Neuronal stem cell (in vitro differentiated cells): Measurements from ENCODE around the gene CSGALNACT2.

ENCODE experiments used
- DNase-seq: peaks from one replicate; pipeline ENCODE4 v3.0.0-alpha.2; 2013; ENCODE audit warnings: low spot score
- H2AFZ ChIP-seq: one replicate; pipeline ENCODE4 v1.6.1; 2013; ENCODE audit warnings: mild to moderate bottlenecking, low read length, inconsistent platforms
- H2AK5ac ChIP-seq: 2 replicates; pipeline ENCODE4 v1.6.1; 2013; ENCODE audit warnings: low read depth, mild to moderate bottlenecking, inconsistent platforms, low read length, moderate library complexity, mixed read lengths
- H2BK120ac ChIP-seq: 2 replicates; pipeline ENCODE4 v1.6.1; 2013; ENCODE audit warnings: low read depth, mild to moderate bottlenecking, inconsistent platforms, low read length, moderate library complexity, mixed read lengths
- H2BK12ac ChIP-seq: one replicate; pipeline ENCODE4 v1.6.1; 2013; ENCODE audit warnings: low read length, inconsistent platforms
- H2BK15ac ChIP-seq: 2 replicates; pipeline ENCODE4 v1.6.1; 2013; ENCODE audit warnings: mild to moderate bottlenecking, low read length, inconsistent platforms, mixed read lengths
- H2BK5ac ChIP-seq: one replicate; pipeline ENCODE4 v1.6.1; 2013; ENCODE audit warnings: inconsistent platforms, mild to moderate bottlenecking, low read length, moderate library complexity
- H3K14ac ChIP-seq: one replicate; pipeline ENCODE4 v1.6.1; 2013; ENCODE audit warnings: low read length, inconsistent platforms
- H3K18ac ChIP-seq: 2 replicates; pipeline ENCODE4 v1.6.1; 2013; ENCODE audit warnings: low read length, inconsistent platforms
- H3K23ac ChIP-seq: 2 replicates; pipeline ENCODE4 v1.6.1; 2013; ENCODE audit warnings: low read depth, mild to moderate bottlenecking, mixed read lengths, low read length, inconsistent platforms; ENCODE audit not compliant: poor library complexity
- H3K27ac ChIP-seq: replicated peaks from 3 replicates; pipeline ENCODE4 v1.5.1; 2013; ENCODE audit warnings: low read length, inconsistent platforms
- H3K27me3 ChIP-seq, 3 experiments: 2 replicates each; pipeline ENCODE4 v1.6.1; 2013; ENCODE audit warnings: low read length in 3 of 3, mild to moderate bottlenecking in 2 of 3, inconsistent platforms in 1 of 3, low read depth in 1 of 3, mixed read lengths in 1 of 3, moderate library complexity in 1 of 3; ENCODE audit not compliant: control insufficient read depth in 3 of 3, insufficient read depth in 3 of 3
- H3K36me3 ChIP-seq, 2 donors: replicated peaks in 1 of 2; 2 replicates each; pipeline ENCODE4 v1.6.1; 2013; ENCODE audit warnings: low read length in 2 of 2; ENCODE audit not compliant: control insufficient read depth in 2 of 2, insufficient read depth in 2 of 2
- H3K4ac ChIP-seq: 2 replicates; pipeline ENCODE4 v1.6.1; 2013; ENCODE audit warnings: inconsistent platforms, mild to moderate bottlenecking, low read length, moderate library complexity
- H3K4me1 ChIP-seq, 2 donors: 1 replicate in 1 of 2; 2 replicates in 1 of 2; pipeline ENCODE4 v1.6.1; 2013; ENCODE audit warnings: low read length in 2 of 2, low read depth in 1 of 2; ENCODE audit not compliant: control insufficient read depth in 2 of 2, insufficient read depth in 1 of 2
- H3K4me2 ChIP-seq: one replicate; pipeline ENCODE4 v1.6.1; 2013; ENCODE audit warnings: mild to moderate bottlenecking, low read length, inconsistent platforms; ENCODE audit not compliant: insufficient read depth, poor library complexity, severe bottlenecking
- H3K4me3 ChIP-seq, 2 donors: 2 replicates each; pipeline ENCODE4 v1.5.1; 2013; ENCODE audit warnings: low read length in 2 of 2, mild to moderate bottlenecking in 2 of 2, inconsistent platforms in 1 of 2, moderate library complexity in 1 of 2
- H3K79me1 ChIP-seq: one replicate; pipeline ENCODE4 v1.6.1; 2013; ENCODE audit warnings: low read depth, mild to moderate bottlenecking, inconsistent platforms, low read length, moderate library complexity
- H3K9ac ChIP-seq: one replicate; pipeline ENCODE4 v1.6.1; 2013; ENCODE audit warnings: mild to moderate bottlenecking, low read depth, low read length, inconsistent platforms; ENCODE audit not compliant: poor library complexity
- H3K9me3 ChIP-seq, 2 donors: replicated peaks in 1 of 2; 2 replicates each; pipeline versions ENCODE3 to v1.6.1; 2013; ENCODE audit warnings: low read length in 2 of 2, mild to moderate bottlenecking in 2 of 2, inconsistent platforms in 1 of 2, low read depth in 1 of 2, mixed read lengths in 1 of 2, moderate library complexity in 1 of 2; ENCODE audit not compliant: control insufficient read depth in 2 of 2, insufficient read depth in 1 of 2
- H4K8ac ChIP-seq: one replicate; pipeline ENCODE4 v1.6.1; 2013; ENCODE audit warnings: low read depth, mild to moderate bottlenecking, inconsistent platforms, low read length, moderate library complexity
- H4K91ac ChIP-seq: one replicate; pipeline ENCODE4 v1.6.1; 2013; ENCODE audit warnings: low read length, low read depth, mild to moderate bottlenecking, inconsistent platforms; ENCODE audit not compliant: poor library complexity
- WGBS, 2 donors: extraction: QIAGEN DNeasy Blood & Tissue Kit; methylation state at CpG; one replicate each; pipeline ENCODE4 v1.1.7; 2013; ENCODE audit warnings: missing lambda C conversion rate in 2 of 2, mixed read lengths in 1 of 2; ENCODE audit not compliant: insufficient read length in 2 of 2, insufficient replicate concordance in 1 of 2; ENCODE audit errors: extremely low coverage in 2 of 2; 5-methylcytosine and 5-hydroxymethylcytosine counted together

CSGALNACT2 gene

GRCh38 chr10:43209651-43210141 is 71.5 kb downstream of the CSGALNACT2 start:
- DNase-seq = no peak
- H3K9ac ChIP-seq = no peak overlapping the region

DNA sequence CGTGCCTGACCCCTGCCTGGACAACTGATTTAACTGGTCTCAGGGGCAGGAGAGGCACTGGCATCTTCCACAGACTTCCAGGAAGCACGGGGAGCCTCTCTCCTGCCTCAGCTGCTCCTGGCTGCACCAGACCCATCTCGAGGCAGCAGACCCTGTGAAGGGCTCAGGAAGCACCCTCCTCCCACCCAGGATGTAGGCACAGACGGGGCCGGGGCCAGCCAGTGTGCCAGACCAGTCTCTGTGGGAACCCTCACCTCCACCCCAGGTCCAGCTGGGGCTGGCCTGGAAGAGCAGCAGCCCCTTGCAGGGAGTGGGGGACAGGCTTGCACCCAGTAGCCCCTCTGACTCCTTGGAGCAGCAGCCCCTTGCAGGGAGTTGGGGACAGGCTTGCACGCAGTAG is 72.3 kb downstream of the CSGALNACT2 start:
- Histone ChIP-seq H3K27me3 (peaks cover 0 to 38% (median 0%) of the 10 kb centered on the region in 3 experiments), H4K8ac (no peak overlapping the region), H3K4me2 (no peak overlapping the region), H3K14ac (peak overlapping the region; percentile 66), H2BK5ac (no peak overlapping the region), H2AFZ (no peak overlapping the region), H3K4me3 (no peak overlapping the region), H3K79me1 (no peaks in the 10 kb centered on the region), H3K9me3 (no peaks in the 10 kb centered on the region), H3K4me1 (peaks cover 0 to 14% of the 10 kb centered on the region in 2 donors), H3K23ac (peak overlapping the region; percentile 74), H2BK120ac (no peak overlapping the region), H3K18ac (peak overlapping the region; percentile 88), H3K9ac (peak overlapping the region; percentile 65), H2BK15ac (no peak overlapping the region), H2BK12ac (peak overlapping the region; percentile 46), H3K27ac (no peak overlapping the region), H3K4ac (peak overlapping the region; percentile 46), H3K36me3 (no peaks in the 10 kb centered on the region), H2AK5ac (no peak overlapping the region), H4K91ac (no peak overlapping the region)
- WGBS, 2 donors = no CpG with 5 or more reads among the region's 6 CpGs
- DNase-seq = no peak

More at GRCh38 chr10:43209651-43210141, 71.5 kb downstream of the CSGALNACT2 start:
- H3K14ac ChIP-seq = no peak overlapping the region
- peak overlapping the region; percentile 25 for H3K23ac ChIP-seq
- no CpG with 5 or more reads among the region's 5 CpGs for WGBS, 2 donors
- H2AFZ ChIP-seq = no peak overlapping the region
- H3K4me1 ChIP-seq = peaks cover 0 to 12% of the 10 kb centered on the region in 2 donors
- no peak overlapping the region for H2BK12ac ChIP-seq
- H3K18ac ChIP-seq = peak overlapping the region; percentile 63
- H3K27me3 ChIP-seq = peaks cover 0 to 36% (median 0%) of the 10 kb centered on the region in 3 experiments
- peak overlapping the region; percentile 62 for H2BK120ac ChIP-seq
- H3K27ac ChIP-seq = no peak overlapping the region
- no peaks in the 10 kb centered on the region for H3K36me3 ChIP-seq
- no peak overlapping the region for H2BK15ac ChIP-seq
- peak overlapping the region; percentile 30 for H2AK5ac ChIP-seq
- H4K91ac ChIP-seq = no peak overlapping the region
- H3K79me1 ChIP-seq = no peaks in the 10 kb centered on the region
- no peak overlapping the region for H3K4me2 ChIP-seq
- no peak overlapping the region for H3K4ac ChIP-seq
- no peaks in the 10 kb centered on the region for H3K9me3 ChIP-seq
- H4K8ac ChIP-seq = no peak overlapping the region
- H2BK5ac ChIP-seq = no peak overlapping the region
- H3K4me3 ChIP-seq = no peak overlapping the region

- H2BK12ac ChIP-seq = no peak overlapping the region
- no peak overlapping the region for H2BK120ac ChIP-seq
- no peak overlapping the region for H3K9ac ChIP-seq
- H3K9me3 ChIP-seq = no peaks in the 10 kb centered on the region
- H2BK15ac ChIP-seq = no peak overlapping the region
- no CpG with 5 or more reads among the region's 6 CpGs for WGBS, 2 donors
- peak overlapping the region; percentile 74 for H3K23ac ChIP-seq
- no peak overlapping the region for H3K14ac ChIP-seq
- H3K36me3 ChIP-seq = no peaks in the 10 kb centered on the region
- no peak overlapping the region for H3K18ac ChIP-seq
- DNase-seq = no peak
- H3K4ac ChIP-seq = no peak overlapping the region
- no peak overlapping the region for H2AFZ ChIP-seq
- H3K4me3 ChIP-seq = no peak overlapping the region
- no peaks in the 10 kb centered on the region for H3K79me1 ChIP-seq
- peaks cover 0 to 14% of the 10 kb centered on the region in 2 donors for H3K4me1 ChIP-seq
- H2BK5ac ChIP-seq = no peak overlapping the region
- H3K4me2 ChIP-seq = no peak overlapping the region
- no peak overlapping the region for H4K8ac ChIP-seq
- no peak overlapping the region for H4K91ac ChIP-seq
- H3K27ac ChIP-seq = no peak overlapping the region
- peak overlapping the region; percentile 27 for H2AK5ac ChIP-seq
- peaks cover 0 to 38% (median 0%) of the 10 kb centered on the region in 3 experiments for H3K27me3 ChIP-seq
Measured at GRCh38 chr10:43211030-43211429, 72.8 kb downstream of the CSGALNACT2 start.

DNA sequence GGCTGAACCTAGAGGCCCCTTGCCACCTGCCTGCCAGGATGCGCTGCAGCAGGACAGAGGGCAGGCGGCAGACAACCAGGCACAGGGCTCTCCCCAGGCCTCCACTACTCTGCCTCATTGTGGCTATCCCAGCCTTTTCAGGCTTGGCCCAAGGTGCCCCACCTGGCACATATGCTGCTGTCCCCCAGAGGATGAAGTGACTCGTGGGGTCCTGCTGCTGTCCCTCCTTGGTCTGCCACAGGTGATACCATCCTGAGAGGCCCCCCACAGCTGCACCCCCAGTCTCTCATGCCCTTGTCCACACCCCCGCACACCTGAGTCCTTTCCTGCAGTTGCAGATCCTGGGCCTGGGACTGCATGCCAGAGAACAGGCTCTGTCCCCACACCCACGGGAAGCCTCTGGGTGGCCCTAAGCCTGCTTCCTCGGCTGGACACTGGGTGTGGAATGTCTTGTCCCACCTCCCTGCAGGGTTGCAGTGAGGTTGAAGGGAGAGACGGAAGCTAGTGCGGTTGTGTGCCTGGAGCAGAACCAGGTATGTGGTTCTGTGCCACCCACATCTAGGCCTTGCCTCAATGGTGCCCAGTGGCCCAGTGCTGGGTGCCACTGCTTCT is 73.3 kb downstream of the CSGALNACT2 start:
- H2BK5ac ChIP-seq = no peak overlapping the region
- H4K8ac ChIP-seq = peak overlapping the region; percentile 87
- peak overlapping the region; percentile 34 for H3K23ac ChIP-seq
- DNase-seq = no peak
- no peak overlapping the region for H3K27ac ChIP-seq
- no peak overlapping the region for H3K4me2 ChIP-seq
- H3K4me3 ChIP-seq = no peak overlapping the region
- peak overlapping the region; percentile 72 for H2BK15ac ChIP-seq
- H2BK120ac ChIP-seq = no peak overlapping the region
- no peak overlapping the region for H2AFZ ChIP-seq
- H3K79me1 ChIP-seq = no peaks in the 10 kb centered on the region
- H3K14ac ChIP-seq = peak overlapping the region; percentile 56
- no CpG with 5 or more reads among the region's 8 CpGs for WGBS, 2 donors
- peak overlapping the region; percentile 60 for H3K18ac ChIP-seq
- H2BK12ac ChIP-seq = no peak overlapping the region
- H3K4ac ChIP-seq = no peak overlapping the region
- no peak overlapping the region for H3K9ac ChIP-seq
- peaks cover 0 to 14% of the 10 kb centered on the region in 2 donors for H3K4me1 ChIP-seq
- H3K9me3 ChIP-seq = no peaks in the 10 kb centered on the region
- peaks cover 0 to 40% (median 0%) of the 10 kb centered on the region in 3 experiments for H3K27me3 ChIP-seq
- no peak overlapping the region for H4K91ac ChIP-seq
- H2AK5ac ChIP-seq = peak overlapping the region; percentile 47
- H3K36me3 ChIP-seq = no peaks in the 10 kb centered on the region
